HG03280 (cell line): ENCODE data around the gene SLC12A1.

Source experiments
- ATAC-seq: cut with Tn5 transposase; IDR thresholded peaks from one replicate; pipeline ENCODE4 v1.9.1; 2021; ENCODE audit warnings: mild to moderate bottlenecking, moderate library complexity; ENCODE audit not compliant: unreplicated experiment

The SLC12A1 gene

DNA sequence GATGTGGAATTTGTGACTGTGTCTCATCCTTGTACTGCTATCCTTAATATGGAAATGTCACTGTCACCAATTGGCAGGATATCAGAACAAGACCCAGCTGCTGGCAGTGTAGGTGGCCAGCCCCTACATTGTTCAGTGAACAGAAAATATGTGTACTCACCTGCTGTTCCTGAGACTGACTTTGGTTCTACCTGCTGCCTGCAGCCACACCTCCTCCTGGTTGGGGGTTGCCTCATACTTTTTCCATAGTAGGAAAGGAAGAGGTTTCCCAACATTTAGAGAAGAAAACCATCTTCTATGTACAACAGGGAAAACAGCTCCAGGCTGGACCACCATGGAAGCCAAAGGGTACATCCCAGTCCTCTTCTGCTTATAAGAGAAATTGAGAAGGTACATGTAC lies 35.9 kb downstream of the SLC12A1 start:
- ATAC-seq = no peak

DNA sequence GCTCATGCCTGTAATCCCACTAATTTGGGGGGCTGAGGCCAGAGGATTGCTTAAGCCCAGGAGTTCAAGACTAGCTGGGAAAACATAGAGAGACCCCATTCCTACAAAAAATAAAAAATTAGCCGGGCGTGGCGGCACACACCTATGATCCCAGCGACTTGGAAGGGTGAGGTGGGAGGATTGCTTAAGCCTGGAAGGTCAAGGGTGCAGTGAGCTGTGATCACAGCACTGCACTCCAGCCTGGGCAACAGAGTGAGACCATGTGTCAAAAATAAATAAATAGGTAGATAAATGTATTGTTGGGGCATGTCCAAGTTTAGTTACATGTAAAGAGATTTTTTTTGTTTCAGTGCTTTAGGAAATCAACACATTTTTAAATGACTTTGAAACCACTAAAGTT lies 36.4 kb downstream of the SLC12A1 start:
- ATAC-seq = no peak

DNA sequence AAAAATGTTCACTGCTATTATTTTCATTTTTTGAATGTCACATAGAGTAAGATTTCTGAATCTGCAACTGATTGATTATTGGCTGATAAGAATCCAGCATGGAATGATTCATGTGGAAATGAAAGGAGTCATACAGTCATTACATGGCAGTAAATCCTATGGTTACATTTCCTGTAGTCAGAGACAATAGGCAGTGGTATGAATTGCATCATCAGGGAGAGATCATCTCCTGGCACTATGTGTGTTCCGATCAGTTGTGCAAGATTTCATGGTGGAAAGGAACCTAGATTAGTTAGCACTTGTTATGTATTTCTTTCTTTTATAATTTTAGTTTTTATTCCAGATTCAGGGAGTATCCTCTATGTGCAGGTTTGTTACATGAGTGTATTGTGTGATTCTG lies 38.8 kb downstream of the SLC12A1 start:
- ATAC-seq = no peak

DNA sequence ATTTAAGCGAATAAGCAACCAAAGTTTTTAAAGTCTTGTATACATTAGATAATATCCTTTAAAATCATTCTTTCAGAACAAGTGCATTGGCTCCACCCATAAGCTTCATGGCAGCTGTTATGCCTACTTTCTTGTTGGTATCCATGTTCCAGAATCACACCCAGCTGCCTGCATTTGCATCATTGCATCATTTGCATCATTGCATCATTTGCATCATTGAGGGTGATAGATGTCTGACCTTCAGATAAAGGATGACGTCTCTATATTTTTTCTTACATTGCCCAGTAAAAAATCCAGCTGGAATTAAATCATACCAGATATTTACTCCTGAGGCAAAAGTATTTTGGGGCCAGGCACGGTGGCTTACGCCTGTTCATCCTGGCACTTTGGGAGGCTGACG lies 42.3 kb downstream of the SLC12A1 start:
- no peak for ATAC-seq

DNA sequence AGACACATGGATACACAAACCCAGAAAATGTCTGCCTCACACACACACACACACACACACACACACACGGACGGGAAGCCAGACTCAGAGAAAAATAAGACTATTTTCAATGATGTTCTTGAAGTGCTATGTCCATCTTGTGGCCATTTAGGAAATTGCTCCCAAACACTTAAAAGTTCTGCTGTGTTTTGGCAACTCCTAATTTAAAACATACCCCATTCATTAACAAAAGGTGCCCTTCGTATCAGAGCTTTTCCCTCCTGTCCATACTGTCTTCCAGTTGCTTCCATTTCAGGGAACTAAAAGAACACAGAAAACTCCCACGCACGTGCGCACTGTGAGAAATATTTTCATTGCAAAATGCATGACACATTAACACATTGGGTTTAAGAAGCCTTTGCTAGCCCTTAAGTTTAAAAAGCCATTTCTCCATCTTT lies 44.6 kb downstream of the SLC12A1 start:
- ATAC-seq = peak; percentile 59

DNA sequence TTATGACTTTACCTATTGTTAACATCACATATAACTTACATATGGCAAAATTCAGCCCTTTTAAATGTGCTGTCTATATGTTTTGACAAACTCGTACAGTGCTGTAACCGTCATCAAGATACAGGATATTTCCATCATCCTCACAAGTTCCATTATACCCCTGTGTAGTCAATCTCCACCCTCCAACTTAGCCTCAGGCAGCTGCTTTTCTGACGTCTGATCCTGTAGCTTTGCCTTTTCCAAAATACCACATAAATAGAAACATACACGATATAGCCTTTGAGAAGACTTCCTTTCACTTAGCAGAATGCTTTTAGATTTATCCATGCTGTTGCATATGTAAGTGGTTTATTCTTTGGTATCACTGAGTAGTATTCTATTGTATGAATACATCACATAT lies 47.1 kb downstream of the SLC12A1 start:
- ATAC-seq = no peak

DNA sequence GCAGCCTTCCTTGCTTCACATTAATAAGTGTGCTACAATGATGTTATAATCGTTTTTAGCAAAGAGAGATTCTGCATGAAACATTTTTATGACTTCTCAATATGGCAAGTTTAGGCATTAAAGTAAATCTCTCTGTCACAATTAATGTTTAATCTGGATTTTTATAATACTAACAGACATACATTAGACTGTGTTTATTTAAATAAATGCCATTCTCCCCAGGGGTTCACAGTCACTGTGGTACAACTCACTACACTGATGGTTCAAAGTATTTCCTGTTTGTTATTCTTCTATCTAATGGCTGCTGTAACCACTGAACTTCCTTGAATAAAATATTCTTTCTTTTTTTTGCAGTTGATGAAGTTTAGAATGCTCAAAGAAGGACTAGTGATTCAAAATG lies 59.0 kb downstream of the SLC12A1 start:
- ATAC-seq = no peak

DNA sequence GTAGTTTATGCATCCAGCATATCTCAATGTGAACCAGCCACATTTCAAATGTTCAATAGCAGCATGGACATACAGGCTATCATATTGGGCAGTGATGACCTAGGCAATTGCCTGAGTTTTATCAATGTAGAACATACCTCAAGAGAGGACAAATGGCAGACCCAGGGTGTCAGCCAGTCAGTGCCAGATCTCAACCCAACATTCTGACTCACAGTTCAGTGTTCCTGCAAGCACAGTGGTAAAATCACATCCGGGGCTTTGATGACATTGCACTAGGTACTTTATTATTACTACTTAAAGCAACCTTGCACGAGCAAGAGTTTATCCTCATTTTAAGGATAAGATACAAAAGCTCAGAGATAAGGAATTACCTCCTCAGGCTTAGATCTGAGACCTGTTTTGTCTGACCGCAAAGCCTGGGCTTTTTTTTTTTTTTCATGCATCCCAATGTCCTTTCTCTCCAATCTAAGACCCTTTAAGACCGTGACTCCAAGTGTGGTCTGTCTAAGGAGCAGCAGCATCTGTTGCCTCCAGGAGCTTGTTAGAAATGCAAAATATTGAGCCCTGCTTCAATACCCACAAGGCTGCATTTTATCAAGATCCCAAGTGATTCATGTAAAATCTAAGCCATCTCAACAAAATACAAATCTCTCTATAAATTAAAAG lies 60.1 kb downstream of the SLC12A1 start:
- ATAC-seq = no peak

DNA sequence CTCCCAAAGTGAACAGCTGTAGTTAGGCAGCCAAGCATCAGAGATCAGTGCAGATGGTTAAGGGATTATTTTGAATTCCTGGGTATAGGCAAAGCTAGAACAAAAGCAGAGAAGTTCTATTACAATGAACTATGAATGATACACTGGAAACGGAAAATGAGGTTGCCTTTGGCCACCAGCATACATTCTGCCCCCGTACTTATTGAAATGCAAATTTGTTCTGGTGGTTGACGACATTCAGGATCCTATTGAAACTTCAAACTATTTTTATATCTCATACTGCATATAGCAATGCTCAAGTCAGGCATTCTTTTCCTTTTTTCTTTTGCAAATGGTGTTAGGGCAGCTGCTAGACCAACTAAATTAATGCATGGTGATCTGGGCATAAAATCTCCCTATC lies 61.7 kb downstream of the SLC12A1 start:
- ATAC-seq = no peak

DNA sequence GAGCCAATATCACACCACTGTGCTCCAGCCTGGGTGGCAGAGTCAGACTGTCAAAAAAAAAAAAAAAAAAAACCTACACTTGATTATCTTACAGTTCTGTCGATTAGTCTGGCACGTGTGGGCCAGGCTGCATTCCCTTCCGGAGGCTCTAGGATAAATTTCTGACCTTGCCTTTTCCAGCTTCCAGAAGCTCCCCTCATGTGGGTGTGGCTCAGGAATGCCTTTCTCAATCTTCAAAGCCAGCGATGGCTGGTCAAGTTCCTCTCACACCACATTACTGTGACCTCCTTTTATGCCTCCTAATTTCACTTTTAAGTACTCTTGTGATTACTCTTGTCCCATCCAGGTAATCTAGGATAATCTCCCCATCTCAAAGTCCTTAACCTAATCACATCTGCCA lies 66.9 kb downstream of the SLC12A1 start:
- no peak for ATAC-seq

DNA sequence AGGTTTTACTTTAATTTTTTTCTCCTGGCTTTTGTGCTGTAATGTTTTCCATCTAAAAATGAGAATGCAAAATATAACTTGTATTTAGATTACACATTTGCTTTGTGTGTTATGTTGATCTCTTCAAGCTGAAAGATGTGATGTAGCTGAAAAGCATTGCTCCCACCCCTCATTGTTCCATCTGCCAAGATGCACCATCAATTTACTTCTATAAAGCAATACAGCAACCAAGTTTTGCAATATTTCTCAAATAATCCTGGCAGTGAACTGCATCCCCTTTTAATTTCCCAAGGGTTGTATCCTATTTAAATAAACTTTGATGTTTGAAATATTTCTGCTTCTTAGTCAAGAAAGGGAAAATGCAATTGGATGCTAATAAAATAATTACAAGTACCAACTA lies 72.6 kb downstream of the SLC12A1 start:
- no peak for ATAC-seq

DNA sequence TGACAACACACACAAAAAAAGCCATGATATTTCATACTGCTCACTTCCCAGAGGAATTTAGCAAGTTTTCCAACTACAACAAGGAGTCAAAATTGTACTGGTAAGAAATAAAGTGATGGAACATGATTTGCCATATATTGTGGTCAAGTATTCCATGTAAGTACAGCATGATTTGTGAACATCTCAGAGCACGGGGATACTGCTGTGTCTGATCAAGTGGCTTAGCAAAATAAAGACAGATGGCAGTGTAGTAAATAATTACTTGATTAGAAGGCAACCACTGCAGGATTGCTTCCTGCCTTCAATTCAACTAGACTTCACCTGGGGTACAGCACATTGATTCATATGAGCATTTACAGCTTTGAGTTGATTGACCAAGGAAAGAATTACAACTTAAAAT lies 73.5 kb downstream of the SLC12A1 start:
- ATAC-seq = no peak

DNA sequence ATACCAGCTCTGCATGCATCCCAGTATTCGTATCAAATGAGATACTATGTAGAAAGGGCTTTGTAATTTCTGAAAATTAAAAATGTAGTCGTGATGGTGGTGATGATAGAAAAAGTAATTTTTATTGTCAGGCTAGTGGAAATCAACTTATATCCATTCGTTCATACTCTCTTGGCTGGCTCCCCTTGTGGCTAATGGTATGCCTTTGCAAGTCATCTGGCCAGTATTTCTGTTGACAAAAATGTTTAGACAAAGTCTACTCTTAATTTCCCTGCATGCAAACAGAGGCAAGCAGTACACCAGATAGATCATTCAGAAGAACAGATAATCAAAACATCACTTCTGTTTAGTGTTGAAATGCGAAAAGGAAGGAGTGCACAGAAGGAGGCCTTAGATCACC lies 75.6 kb downstream of the SLC12A1 start:
- no peak for ATAC-seq

DNA sequence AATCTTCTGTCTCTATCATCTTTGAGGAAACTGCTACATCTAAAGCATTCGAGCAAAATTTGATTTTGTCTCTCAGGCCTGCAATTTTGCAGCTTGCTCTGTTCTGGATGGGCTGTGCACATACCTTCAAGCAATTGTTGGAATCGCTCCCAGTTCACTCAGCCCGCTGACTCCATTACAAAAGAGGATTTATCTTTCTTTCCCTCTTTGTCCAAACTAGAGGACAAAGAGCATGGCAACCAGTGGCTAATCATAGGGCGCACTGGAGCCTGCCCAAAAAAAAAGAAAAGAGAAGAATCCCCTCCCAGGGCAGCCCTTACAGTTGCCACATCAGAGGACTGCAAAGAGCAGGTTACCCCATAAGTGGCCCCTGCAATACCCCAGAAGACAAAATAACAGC lies 76.1 kb downstream of the SLC12A1 start:
- ATAC-seq = no peak

DNA sequence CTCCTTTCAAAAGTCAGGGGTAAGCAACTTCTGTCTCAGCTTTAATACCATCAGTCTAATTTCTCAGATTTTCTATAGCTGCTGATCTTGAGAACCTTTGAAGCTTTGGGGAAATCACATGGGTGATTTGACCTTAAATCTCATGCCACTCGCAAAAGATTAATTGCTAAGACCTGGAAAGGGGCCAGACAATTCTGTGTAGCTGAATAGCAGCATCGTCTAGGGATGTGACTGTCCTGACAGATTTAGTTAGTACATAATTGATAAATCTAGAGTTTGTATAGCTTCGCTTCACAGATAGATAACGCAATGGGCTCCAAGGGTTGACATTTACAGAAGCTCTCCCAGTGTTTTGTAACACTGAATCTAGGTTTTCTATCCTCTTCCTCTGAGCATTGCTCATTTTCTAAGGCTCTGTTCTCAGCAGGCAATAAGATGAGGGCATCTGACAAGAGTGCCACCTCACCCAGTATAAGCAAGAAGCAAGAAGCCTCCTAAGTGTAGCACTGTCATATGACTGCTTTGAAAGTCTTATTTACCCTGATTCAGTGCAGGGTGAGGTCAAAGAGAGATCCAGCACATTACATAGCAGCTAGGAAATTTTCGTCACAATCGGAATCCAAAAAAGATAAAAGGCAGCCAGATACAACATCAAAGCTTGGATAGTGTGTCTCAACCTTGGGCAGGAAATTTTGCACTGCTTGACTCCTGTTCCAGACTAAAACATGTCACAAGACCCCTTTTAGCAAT lies 77.5 kb downstream of the SLC12A1 start:
- ATAC-seq = no peak

DNA sequence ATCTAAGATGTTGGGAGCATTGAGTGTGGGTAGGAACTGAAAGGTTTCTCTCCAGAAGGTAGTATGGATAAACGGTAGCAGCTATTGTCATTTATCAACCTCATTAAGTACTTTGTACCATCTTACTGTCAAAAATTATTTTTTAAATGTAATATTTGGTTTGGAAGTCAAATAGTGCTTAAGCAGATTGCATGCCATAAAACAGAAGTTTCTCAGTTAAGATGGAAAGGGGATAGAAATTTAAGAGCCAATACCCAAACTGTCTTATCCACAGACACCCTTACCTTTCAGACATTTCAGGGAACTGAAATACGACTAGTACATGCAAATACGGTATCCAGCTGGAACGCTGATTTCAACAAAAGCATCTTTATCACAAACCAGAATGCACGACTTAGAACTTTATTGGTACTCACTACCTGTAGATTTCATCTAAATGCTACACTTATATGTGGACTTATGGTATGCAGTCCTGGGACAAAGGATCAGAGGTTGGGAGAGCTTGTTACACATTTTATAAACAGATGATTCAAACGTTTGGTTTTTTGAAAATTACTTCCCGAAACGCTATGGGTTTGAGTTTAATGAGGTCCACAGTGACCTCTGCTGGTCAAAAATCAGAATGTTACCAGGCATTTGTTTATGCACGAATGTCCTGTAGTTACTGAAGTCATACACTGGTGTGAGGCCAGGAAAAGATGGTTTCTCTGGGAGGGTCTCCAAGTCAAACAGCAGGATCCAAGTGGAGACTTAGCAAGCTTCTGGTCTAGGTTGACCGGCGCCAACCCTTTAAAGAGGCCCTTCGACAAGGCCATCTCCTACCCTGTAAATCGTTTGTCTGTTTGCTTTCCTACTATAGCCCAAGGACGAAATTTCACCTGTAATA lies 79.5 kb downstream of the SLC12A1 start:
- peak; percentile 79 for ATAC-seq

DNA sequence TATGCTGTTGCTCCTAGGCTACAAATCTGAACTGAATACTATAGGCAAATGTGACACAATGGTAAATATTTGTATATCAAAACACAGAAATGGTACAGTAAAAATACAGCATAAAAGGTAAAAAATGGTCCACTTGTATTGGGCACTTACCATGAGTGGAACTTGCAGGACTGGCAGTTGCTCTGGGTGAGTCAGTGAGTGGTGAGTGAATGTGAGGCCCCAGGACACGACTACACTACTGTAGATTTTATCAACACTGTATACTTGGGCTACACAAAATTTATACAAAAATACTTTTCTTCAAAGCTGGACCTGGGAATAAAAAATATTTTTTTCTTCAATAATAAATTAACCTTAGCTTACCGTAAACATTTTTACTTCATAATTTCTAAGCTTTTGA lies 83.5 kb downstream of the SLC12A1 start:
- no peak for ATAC-seq

DNA sequence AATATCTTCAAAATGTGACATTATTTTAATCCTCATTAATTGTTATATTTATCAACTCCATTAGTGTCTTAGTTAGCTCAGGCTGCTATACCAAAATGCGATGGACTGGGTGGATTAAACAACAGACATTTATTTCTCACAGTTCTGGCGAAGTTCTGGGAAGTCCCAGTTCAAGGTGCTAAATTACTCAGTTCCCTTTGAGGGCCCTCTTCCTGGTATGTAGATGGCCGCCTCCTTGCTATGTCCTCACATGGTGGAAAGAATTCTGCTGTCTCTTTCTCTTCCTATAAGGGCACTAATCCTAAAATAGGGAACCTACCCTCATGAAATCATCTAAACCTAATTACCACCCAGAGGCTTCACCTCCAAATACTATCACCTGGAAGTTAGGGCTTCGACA lies 86.4 kb downstream of the SLC12A1 start:
- ATAC-seq = no peak

DNA sequence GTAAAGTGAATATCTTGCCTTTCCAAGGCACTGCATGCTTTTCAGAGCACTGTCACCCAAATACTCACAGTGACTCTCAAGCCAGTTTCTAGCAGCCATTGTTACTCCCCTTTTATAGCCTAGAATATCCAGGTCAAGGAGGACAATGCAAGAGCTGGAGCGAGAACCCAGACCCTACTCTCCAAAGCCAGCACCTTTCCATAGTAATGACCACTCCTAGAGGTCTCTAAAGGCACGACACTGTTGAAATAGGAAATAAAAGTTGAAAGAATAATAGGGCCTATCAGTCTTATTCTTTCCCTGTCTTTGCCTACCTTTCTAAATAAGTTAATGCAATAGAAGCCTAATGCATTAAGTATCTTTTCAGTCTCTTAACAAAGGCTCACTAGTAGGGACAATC lies 91.6 kb downstream of the SLC12A1 start:
- ATAC-seq = no peak

DNA sequence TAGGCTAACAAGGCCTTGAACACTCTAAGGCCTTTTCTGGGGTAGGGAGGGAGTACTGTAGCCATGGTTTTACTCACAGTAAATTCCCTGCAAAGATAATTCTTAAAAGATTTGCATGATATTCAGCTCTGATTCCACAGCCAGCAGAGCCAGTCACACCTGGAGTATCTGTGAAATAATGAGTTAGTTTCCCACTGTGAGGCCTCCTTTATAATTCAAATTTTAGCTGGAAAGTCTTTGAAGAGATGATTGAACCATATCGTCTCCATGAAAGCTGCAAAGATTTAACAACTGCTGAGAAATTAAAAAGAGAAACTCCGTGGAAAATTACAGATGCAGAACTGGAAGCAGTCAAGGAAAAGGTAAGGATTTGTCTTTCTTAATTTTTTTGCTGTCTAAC lies 92.8 kb downstream of the SLC12A1 start:
- ATAC-seq = no peak

DNA sequence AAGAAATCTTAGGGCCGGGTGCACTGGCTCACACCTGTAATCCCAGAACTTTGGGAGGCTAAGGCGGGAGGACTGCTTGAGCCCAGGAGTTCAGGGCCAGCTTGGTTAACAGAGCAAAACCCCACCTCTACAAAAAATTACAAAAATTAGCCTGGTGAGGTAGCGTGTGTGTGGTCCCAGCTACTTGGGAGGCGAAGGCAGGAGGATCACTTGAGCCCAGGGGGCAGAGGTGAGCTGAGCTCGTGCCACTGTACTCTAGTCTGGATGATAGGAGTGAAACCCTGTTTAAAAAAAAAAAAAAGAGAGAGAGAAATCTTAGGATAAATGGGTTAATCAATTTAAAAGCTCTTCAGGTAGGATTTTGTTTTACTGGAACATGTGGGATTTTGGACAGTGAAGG lies 93.9 kb downstream of the SLC12A1 start:
- ATAC-seq = no peak

DNA sequence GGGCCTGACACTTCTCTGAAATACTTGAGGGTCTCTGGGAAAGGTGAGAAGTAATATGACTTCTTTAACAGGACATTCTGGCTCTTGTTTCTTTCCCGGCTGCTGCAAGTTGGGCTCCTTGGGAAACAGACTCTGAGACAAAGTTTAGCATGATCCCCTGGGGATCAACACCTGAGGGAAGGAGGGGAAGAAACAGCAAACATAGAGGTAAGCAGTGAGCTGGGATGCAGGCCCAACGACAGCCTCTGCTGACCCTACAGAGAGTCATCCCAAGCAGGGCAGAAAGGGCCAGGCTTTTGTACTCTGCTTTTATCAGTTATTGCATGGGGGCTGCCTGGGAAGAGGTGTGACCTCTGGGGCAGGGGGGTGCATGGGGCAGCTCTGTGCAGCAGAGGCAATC lies 98.3 kb downstream of the SLC12A1 start:
- no peak for ATAC-seq
